Liver (tissue), 3 donors: ENCODE data around the gene C7orf57.

Experiments used
- EGR1 ChIP-seq, 2 donors: IDR thresholded peaks; 2 replicates each; pipeline ENCODE4 v1.6.1; 2016 to 2018; ENCODE audit warnings: antibody characterized with exemption in 2 of 2, low read depth in 2 of 2
- FOXA1 ChIP-seq: IDR thresholded peaks from 2 replicates; pipeline ENCODE4 v1.6.1; 2016; ENCODE audit warnings: antibody characterized with exemption
- GABPA ChIP-seq, 2 donors: IDR thresholded peaks in 1 of 2; conservative IDR thresholded peaks in 1 of 2; 2 replicates each; pipeline ENCODE4 v1.6.1; 2016; ENCODE audit warnings: antibody characterized with exemption in 2 of 2, mild to moderate bottlenecking in 1 of 2, moderate library complexity in 1 of 2
- HNF4G ChIP-seq: IDR thresholded peaks from 2 replicates; pipeline ENCODE4 v1.6.1; 2016; ENCODE audit warnings: antibody characterized with exemption
- JUND ChIP-seq, 2 donors: IDR thresholded peaks; 2 replicates each; pipeline ENCODE4 v1.6.1; 2016; ENCODE audit warnings: antibody characterized with exemption in 2 of 2
- RAD21 ChIP-seq, 2 donors: IDR thresholded peaks; 2 replicates each; pipeline ENCODE4 v1.6.1; 2016; ENCODE audit warnings: antibody characterized with exemption in 2 of 2, mild to moderate bottlenecking in 2 of 2
- RXRA ChIP-seq, 2 donors: IDR thresholded peaks; 2 replicates each; pipeline ENCODE4 v1.6.1; 2017 to 2018; ENCODE audit warnings: antibody characterized with exemption in 2 of 2, mild to moderate bottlenecking in 1 of 2
- TAF1 ChIP-seq: conservative IDR thresholded peaks from 2 replicates; pipeline ENCODE4 v1.6.1; 2016; ENCODE audit warnings: antibody characterized with exemption, mild to moderate bottlenecking
- YY1 ChIP-seq: IDR thresholded peaks from 2 replicates; pipeline ENCODE4 v1.6.1; 2016; ENCODE audit warnings: antibody characterized with exemption, mild to moderate bottlenecking
- TF ChIP-seq, protein P1 (sequence below): IDR thresholded peaks from 2 replicates; pipeline ENCODE4 v1.6.1; 2016; ENCODE audit warnings: antibody characterized with exemption, mild to moderate bottlenecking
- TF ChIP-seq, protein P2 (sequence below): fragments of 150-350 bp; IDR thresholded peaks from 2 replicates; pipeline ENCODE4 v1.5.1; 2017; ENCODE audit warnings: improper control_type of control experiment, low read depth, low read length; ENCODE audit not compliant: missing input control
- TF ChIP-seq, protein P3 (sequence below): IDR thresholded peaks from 2 replicates; pipeline ENCODE4 v1.6.1; 2016; ENCODE audit warnings: antibody characterized with exemption
- TF ChIP-seq, protein P4 (sequence below): IDR thresholded peaks from 2 replicates; pipeline ENCODE4 v1.6.1; 2016; ENCODE audit warnings: antibody characterized with exemption
- donor health status: healthy.
- donor health status: healthy.

- TF ChIP-seq, protein P1, sequence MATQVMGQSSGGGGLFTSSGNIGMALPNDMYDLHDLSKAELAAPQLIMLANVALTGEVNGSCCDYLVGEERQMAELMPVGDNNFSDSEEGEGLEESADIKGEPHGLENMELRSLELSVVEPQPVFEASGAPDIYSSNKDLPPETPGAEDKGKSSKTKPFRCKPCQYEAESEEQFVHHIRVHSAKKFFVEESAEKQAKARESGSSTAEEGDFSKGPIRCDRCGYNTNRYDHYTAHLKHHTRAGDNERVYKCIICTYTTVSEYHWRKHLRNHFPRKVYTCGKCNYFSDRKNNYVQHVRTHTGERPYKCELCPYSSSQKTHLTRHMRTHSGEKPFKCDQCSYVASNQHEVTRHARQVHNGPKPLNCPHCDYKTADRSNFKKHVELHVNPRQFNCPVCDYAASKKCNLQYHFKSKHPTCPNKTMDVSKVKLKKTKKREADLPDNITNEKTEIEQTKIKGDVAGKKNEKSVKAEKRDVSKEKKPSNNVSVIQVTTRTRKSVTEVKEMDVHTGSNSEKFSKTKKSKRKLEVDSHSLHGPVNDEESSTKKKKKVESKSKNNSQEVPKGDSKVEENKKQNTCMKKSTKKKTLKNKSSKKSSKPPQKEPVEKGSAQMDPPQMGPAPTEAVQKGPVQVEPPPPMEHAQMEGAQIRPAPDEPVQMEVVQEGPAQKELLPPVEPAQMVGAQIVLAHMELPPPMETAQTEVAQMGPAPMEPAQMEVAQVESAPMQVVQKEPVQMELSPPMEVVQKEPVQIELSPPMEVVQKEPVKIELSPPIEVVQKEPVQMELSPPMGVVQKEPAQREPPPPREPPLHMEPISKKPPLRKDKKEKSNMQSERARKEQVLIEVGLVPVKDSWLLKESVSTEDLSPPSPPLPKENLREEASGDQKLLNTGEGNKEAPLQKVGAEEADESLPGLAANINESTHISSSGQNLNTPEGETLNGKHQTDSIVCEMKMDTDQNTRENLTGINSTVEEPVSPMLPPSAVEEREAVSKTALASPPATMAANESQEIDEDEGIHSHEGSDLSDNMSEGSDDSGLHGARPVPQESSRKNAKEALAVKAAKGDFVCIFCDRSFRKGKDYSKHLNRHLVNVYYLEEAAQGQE, result no peak
- TF ChIP-seq, protein P2, sequence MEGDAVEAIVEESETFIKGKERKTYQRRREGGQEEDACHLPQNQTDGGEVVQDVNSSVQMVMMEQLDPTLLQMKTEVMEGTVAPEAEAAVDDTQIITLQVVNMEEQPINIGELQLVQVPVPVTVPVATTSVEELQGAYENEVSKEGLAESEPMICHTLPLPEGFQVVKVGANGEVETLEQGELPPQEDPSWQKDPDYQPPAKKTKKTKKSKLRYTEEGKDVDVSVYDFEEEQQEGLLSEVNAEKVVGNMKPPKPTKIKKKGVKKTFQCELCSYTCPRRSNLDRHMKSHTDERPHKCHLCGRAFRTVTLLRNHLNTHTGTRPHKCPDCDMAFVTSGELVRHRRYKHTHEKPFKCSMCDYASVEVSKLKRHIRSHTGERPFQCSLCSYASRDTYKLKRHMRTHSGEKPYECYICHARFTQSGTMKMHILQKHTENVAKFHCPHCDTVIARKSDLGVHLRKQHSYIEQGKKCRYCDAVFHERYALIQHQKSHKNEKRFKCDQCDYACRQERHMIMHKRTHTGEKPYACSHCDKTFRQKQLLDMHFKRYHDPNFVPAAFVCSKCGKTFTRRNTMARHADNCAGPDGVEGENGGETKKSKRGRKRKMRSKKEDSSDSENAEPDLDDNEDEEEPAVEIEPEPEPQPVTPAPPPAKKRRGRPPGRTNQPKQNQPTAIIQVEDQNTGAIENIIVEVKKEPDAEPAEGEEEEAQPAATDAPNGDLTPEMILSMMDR, result no peak
- TF ChIP-seq RXRA (IDR thresholded peaks at IDR 0.05) (no peak), RAD21 (IDR thresholded peaks at IDR 0.05) (no peak), YY1 (no peak), EGR1 (IDR thresholded peaks at IDR 0.05; ENCODE audit: low read depth in 2 of 2) (no peak), FOXA1 (no peak), JUND (IDR thresholded peaks at IDR 0.05) (no peak), GABPA (IDR thresholded peaks at IDR 0.05 in 1 of 2, conservative IDR thresholded peaks at IDR 0.05 in 1 of 2) (no peak), TAF1 (no peak), HNF4G (no peak)
- TF ChIP-seq, protein P3, sequence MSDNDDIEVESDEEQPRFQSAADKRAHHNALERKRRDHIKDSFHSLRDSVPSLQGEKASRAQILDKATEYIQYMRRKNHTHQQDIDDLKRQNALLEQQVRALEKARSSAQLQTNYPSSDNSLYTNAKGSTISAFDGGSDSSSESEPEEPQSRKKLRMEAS, result no peak
- TF ChIP-seq, protein P4, sequence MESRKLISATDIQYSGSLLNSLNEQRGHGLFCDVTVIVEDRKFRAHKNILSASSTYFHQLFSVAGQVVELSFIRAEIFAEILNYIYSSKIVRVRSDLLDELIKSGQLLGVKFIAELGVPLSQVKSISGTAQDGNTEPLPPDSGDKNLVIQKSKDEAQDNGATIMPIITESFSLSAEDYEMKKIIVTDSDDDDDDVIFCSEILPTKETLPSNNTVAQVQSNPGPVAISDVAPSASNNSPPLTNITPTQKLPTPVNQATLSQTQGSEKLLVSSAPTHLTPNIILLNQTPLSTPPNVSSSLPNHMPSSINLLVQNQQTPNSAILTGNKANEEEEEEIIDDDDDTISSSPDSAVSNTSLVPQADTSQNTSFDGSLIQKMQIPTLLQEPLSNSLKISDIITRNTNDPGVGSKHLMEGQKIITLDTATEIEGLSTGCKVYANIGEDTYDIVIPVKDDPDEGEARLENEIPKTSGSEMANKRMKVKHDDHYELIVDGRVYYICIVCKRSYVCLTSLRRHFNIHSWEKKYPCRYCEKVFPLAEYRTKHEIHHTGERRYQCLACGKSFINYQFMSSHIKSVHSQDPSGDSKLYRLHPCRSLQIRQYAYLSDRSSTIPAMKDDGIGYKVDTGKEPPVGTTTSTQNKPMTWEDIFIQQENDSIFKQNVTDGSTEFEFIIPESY, result no peak
Measured at GRCh38 chr7:48108959-48109847, 73.9 kb downstream of the C7orf57 start.
